Activated CD8-positive, alpha-beta memory T cell treated with anti-CD3 and anti-CD28 coated beads, Interleukin-2, amount 50 U/mL, for 24 hours (primary cell): ENCODE results near the gene PPIL4.
A peak's percentile ranks its signal among the peaks of the same experiment; 100 is the strongest.
"Not testable (repeated sequence)": the region's sequence is repeated elsewhere in the genome, so short reads cannot be mapped to it uniquely, and the experiment has no call there.

Experiments used
- DNase-seq: peaks from one replicate; pipeline ENCODE4 v3.0.0-alpha.2; 2020; ENCODE audit errors: extremely low read depth

The PPIL4 gene

DNA sequence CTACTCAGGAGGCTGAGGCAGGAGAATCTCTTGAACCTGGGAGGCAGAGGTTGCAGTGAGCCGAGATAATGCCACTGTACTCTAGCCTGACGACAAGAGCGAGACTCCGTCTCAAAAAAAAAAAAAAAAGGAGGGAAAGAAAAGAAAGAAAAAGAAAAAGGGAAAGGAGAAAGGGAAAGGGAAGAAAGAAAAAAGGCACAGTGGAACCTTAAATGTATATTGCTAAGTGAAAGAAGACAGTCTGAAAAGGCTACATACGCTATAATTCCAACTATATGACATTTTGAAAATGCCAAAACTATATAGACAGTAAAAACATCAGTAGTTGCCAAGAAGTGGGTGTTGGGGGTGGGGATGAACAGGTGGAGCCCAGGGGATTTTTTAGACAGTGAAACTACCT lies 16.2 kb downstream of the PPIL4 start:
- DNase-seq: no peak

DNA sequence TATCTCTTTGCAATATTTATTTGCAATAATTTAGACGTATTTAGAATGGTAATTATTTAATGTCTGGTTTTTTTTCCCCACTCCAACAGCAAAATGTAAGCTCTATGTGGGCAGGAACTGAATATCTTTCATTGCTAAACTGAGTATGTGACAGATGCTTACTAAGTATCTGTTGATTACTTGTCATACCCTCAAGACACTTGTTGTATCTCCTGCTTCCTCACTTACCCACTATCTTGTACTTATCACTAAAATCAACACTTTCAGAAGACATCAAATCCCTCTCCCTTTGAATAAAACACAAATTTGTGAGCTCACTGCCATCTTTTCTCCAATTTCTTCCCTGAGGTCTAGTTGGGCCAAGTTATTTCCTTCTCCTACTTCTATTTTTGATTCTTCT lies 30.3 kb downstream of the PPIL4 start:
- DNase-seq: no peak

DNA sequence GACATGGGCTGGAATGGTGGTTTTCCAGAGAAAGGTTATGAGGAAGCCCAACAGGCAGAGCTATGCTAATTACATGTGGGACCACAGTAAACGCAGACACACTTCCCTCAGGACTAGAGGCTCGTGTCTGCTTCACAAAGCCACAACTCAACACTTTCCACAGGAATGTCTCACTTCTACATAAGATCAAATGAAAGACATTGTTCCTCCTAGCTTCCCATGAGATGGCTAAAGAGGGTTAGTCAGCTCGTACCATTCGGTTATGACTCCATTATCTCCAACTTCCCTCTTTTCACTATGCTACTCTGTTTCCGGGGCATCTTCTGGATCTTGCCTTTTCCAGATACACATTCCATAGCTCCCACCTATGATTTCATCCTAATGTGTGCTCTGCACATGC lies 31.9 kb downstream of the PPIL4 start:
- DNase-seq: no peak

DNA sequence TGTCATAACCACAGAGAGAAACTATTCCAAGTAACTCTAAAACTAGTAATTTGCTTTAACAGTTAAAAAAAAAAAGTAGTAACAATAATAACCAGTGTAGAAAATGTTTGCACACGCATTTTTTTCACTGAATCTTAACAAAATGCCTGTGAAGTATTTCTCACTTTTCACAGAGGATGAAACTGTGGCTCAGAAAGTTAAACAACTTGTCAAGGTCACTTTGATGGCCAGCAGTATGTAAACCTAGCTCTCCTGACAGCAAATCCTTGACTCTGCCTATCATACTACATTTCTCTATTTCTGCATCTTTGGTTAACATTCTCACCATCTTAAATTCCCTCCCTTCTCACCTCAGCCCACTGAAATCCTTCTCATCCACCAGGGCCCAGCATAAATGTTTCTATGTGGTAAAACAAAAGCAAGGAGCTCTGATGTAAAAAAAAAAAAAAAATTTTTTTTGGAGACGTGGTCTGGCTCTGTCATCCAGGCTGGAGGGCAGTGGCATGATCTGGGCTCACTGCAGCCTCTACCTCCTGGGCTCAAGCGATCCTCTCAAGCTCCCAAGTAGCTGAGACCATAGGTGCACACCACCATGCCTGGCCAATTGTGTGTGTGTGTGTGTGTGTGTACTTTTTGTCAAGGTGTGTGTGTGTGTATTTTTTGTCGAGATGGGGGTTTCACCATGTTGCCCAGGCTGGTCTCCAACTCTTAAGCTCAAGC lies 34.9 kb downstream of the PPIL4 start:
- DNase-seq: no peak

DNA sequence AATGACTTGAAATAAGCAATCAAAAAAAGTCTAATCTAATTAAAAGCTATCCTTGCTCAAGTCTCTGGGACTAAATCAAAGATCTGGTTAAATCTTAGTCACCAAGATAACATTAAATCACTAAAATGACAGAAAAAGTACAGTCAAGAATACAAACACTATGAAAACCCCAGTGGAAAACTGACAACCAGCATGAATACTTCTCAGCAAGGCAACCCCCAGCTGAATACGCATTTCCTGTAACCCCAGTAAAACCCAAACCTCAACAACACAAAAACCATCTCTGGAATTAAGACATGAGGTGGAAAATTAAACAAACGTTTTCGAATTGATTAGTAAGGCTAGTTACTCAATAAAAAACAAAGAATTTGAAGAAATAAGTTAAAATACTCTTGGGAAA lies 37.4 kb downstream of the PPIL4 start:
- DNase-seq: no peak

DNA sequence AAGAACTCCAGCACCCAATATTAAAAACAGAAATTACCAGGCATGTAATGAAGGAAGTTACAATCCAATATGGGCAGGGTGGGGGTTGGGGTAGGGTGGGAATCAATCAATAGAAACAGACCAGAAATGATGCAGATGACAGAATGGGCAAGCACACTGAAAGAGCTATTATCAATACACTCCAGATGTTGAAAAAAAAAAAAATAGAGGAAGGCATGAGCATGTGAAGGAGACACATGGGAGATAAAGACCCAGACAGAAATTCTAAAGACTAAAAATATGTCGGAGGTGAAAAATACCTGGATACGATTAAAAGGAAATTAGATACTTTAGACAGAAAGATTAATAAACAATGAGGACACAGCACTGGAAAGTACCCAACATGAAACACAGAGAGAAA lies 42.0 kb downstream of the PPIL4 start:
- no peak for DNase-seq

DNA sequence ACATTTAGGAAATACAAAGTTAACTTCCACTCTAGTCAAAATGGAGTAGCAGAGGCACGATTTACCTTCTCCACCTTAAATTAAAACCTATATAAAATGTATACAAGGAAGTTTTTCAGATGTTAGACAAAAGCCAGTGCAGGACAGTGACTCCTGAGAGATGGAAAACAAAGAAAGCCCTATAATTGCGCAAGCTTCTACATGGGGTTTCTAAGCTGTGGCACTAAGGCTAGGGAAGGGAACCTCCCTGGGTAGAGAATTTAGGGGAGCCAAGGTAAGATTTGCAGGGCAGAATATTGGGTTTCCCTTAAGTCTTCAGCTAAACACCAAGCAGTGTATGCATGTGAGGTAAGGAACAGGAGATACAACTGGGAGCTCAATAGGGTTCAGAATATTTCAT lies 42.6 kb downstream of the PPIL4 start:
- DNase-seq: no peak

DNA sequence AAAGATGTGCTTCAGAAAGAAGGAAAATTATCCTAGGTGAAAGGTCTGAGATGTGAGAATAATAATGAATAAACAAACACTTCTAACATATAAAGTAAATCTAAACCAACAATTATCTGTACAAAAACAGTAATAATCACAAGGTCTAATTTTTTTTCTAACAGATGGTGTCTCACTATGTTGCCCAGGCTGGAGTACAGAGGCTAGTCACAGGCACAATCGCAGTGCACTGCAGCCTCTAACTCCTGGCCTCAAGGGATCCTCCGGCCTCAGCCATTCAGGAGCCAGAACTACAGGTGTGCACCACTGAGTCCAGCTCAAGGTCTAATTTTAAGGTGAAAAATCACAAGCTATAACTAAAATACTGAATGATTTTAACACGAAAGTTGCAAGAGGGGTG lies 44.1 kb downstream of the PPIL4 start:
- DNase-seq: no peak

DNA sequence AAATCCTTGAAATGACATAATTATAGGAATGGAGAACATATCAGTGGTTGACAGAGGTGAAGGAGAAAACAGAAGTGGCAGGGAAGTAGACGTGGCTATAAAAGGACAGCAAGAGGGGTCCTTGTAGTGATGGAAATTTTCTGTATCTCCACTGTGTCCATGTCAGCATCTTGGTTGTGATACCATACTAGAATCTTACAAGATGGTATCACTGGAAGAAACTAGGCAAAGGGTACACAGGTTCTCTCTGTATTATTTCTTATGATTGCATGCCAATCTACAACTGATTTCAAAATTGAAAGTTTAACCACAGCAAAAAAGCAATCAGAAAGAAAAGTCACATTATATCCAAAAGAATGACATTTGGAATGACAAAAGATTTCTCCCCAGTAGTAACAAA lies 44.6 kb downstream of the PPIL4 start:
- DNase-seq: no peak

DNA sequence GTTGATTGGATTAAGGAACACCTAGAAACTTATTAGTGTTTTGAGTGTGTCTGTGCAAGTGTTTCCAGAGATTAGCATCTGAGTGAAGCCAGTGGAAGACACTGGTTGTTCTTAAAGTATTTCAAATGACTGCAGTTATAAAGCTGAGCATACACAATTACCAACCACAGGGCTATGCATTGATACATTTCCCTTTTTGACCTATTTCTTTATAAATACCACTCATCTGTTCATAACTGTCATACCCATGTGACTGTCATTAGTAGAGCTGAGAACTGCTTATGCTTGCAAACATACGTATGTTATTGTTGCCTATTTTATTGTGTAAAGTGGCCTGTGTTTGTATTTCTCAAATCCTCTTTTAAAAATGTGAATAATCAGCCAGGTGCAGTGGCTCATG lies 45.7 kb downstream of the PPIL4 start:
- no peak for DNase-seq

DNA sequence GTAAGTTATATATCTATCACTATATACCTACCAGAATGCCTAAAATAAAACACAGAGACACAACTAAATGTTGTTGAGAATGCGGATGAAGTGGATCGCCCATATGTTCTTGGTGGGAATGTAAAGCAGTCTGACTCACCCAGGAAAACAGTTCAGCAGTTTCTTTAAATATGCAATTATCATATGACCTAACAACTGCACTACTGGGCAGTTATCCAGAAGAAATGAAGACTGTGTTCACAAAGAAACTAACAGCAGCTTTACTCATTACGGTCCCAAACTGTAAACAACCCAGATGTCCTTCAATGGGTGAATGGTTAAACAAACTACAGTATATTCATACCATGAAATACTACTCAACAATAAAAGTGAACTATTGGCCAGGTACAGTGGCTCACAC lies 46.8 kb downstream of the PPIL4 start:
- DNase-seq: no peak

DNA sequence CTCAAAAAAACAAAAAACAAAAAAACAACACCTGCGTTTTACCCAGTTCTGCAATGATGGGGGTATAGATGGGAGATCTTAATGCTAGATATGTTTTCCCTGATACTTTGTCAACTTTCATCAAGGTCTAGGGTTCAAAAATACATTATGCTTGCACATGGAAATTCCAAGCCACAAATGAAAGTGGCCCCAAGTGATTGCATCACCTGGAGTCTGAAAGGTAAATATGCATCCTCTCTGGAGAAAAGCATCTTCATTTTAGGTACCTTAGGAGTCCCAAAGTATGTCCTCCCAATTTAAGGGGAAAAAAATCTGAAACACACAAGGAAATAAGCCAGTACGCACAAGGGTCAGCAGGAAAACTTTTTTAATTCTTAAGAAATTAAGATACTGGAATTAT lies 48.5 kb downstream of the PPIL4 start:
- no peak for DNase-seq

DNA sequence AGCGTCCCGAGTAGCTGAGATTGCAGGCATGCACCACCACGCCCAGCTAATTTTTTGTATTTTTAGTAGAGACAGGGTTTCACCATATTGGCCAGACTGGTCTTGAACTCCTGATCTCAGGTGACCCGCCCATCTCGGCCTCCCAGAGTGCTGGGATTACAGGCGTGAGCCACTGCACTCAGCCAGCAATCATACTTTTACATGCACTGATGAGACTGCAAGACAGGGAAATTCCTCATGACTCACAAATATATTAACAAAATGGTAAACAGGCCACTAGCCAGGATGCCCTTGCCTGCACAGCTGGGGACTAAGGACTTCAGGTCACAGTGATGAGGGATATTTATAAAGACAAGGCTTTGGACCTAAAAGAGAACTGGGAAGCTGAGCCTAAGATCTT lies 49.2 kb downstream of the PPIL4 start:
- not testable (repeated sequence) for DNase-seq

DNA sequence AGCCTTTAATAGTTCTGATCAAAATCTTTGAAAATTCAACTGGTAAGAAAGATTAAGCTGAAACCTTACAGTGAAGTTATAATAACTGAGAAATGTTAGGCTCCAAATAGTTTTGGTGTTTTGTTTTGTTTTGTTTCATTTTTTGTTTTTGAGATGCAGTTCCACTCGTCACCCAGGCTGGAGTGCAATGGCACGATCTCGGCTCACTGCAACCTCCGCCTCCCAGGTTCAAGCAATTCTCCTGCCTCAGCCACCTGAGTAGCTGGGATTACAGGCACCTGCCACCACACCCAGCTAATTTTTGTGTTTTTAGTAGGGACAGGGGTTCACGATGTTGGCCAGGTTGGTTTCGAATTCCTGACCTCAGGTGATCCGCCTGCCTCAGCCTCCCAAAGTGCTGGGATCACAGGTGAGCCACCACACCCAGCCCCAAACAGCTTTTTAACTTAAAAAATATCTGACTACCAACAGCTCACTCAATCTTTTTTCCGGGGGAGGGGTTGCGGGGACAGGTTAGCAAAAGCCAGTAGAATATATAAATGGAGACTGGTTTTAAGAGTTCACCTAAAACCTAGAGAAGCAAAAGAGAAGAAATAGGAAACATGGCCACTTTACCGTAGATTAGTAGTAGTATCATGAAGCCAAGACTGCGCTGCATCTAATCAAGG lies 50.4 kb downstream of the PPIL4 start:
- not testable (repeated sequence) for DNase-seq

DNA sequence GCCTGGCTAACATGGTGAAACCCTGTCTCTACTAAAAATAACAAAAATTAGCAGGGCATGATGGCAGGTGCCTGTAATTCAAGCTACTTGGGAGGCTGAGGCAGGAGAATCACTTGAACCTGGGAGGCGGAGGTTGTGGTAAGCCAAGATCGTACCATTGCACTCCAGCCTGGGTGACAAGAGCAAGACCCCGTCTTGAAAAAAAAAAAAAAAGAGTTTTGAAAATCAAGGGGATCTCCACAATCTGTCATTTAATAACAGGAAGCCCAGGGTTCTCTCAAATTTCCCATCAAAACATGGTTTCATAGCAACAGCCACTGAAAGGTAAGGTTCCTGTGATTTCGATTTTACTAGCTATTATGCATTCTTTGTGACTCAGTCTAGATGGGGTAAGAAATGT lies 51.0 kb downstream of the PPIL4 start:
- not testable (repeated sequence) for DNase-seq

DNA sequence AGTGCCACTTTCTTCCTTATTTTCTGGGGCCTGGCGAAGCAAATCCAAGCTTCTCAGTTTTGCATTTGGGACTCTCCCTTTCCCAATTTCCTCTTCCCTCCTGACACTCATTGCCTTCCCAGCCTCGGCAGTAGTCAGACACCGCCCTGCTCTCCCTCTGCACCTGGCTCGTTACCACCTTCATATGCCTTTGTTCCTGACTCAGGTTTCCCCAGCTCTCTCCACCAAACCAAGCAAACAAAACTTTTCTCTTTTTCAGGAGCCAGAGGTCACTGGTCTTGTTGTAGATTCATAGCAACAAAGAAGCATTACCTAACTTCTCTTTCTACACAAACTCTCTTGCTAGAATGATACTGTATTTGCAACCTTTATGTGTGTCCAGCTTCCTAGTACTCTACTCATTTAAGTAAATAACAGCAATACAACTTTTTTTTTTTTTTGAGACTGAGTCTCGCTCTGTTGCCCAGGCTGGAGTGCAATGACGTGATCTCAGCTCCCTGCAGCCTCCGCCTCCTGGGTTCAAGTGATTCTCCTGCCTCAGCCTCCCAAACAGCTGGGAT lies 52.0 kb downstream of the PPIL4 start:
- DNase-seq: no peak

DNA sequence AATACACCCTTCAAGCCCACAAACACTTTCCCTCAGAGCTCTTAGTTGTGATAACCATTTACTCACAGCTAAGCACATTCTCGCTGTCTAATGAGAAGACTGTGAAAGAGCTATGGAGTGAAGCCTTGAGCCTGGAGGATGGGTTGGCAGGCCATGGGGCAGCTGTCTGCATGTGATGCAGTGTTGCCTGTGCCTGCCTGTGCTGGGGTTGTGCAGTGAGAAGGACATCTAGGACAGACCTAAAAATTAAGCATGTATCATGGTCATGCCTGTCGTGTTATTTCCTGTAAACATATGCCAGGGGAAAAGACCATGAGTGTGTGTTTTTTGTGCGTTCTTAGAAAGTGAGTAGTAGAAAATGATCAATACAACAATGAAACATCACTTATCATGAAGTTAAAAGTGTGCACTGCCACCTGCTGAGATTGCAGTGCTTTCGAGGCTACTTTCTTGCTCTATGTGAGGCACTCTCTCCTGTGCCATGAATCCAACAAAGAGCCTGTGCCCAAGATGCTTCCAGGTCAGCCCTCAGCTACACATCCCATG lies 53.0 kb downstream of the PPIL4 start:
- DNase-seq: no peak

DNA sequence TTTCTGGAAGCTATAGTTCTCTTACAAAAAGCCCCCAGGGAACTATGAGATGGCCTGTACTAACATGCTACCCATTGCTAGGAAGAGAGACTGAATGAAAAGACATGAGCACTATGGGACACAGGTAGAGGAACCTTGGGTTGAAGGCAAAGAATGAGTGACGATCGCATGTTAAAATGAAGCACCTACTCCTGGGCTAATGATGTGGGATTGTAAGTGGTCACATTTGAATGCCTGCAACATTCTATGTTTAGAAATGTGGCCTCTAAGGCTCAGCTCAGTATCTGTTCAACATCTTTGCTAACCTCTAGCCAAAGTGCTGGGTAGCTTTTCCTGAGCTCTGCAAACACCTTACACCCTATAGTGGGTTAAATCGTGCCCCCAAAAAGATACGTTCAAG lies 55.9 kb downstream of the PPIL4 start:
- no peak for DNase-seq

DNA sequence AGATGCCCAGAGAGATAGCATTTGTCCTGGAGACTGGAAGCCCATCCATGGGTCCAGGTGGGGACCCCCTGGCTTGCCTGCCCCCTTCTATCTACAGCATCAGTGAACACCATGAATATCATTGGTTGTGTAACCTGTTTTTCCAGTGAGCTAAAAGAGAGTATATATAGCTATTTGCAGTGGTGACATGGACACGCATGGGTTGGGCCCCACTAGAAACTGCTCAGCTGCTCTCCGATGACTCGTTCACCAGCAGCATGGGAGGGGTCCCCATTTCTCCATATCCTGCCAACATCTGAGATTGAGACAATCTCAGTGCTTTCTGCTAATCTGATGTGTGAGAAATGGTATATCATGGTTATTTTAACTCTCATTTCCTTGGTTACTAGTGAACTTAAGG lies 57.0 kb downstream of the PPIL4 start:
- no peak for DNase-seq

DNA sequence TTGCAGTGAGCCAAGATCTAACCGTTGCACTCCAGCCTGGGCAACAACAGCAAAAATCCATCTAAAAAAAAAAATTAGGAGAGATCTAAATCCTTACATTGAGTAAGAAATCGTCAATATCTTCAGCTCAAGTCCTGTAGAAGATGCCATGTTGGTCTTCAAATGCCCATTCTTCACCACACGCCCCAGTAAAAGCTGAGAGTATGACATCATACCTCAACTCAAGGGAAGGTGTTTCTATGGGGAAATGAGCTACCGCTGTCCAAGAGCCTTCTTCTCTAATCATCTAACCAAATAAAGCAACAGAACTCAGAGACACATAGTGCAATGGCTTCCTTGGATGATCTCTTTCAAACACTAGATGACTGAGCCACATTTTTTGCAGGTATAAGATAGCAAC lies 58.5 kb downstream of the PPIL4 start:
- DNase-seq: no peak

DNA sequence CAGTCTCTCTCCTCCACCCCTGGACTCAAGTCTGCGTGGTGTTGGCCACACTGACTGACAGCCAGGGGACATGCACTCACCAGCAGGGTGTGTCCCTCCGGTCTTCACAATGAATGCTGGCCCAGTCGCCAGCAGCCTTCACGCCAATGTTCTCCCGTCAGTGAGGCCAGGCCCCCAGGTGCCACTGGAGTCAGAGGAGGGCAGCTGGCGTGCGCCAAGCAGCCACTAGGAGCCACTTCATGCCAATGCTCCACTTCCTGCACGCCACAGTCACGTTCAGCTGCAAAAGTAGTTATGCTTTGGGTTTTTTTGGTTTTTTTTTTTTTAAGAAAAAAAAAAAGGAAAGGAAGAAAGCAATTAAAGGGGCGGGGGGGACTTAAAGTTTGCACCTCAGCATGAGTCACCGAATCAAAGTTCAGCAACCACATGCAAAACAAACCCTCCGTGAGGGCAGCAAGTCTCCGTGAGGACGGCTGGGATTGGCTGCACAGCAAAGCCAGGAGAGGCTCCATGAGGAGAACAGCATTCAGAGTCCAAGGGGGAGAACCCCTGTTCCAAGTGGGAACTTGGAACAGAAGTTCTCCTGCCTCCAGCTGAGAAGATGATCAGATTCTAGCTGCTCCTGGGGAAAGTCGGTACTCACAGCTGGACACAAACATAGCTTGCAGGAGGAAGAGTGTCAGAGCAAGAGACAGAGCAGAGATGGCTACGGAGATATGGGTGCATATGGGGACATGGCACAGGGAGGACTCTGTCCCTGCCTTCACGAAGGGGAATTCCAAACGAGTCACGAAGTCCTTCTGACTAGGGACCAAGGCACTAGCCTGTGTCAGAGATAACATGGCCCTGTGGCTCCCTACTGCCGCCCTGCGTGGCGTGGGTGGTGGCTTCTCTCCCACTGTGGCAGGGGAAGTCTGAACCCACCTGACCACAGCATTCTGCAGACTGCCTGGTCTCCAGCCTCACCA lies 60.8 kb downstream of the PPIL4 start, which contains the start of gene ZC3H12D:
ZC3H12D (minus strand) TSS at position 282 of the 968 bp plus-strand sequence. CDS start 10,471 bp downstream, outside the sequence.
- peak; percentile 44 for DNase-seq
